Measurements from ENCODE around the gene CHDH. TPM values are rescaled to one million over a fixed set of nuclear protein-coding genes. Genes with fewer than 3 reads are reported as not detected.

The CHDH gene
- total RNA-seq (10 to 100 TPM in 2 of 10 donors, 1 to 10 TPM in 8; 1.1 to 17.5 (median 2.8) TPM), polyA plus RNA-seq (1 to 10 TPM in 1 of 2 donors, under 1 TPM in 1; 0.29 to 1.7 TPM)
- long read RNA-seq, donor 1, full-length matches to known transcripts, result 60 of 104 reads
- long read RNA-seq, donor 1, partial matches to known transcripts, result 11 of 104 reads
- long read RNA-seq, donor 1, other reads (novel, unspliced or antisense), result 33 of 104 reads
- long read RNA-seq, donor 2, full-length matches to known transcripts, result 28 of 51 reads
- long read RNA-seq, donor 2, partial matches to known transcripts, result 6 of 51 reads
- long read RNA-seq, donor 2, other reads (novel, unspliced or antisense), result 17 of 51 reads
- long read RNA-seq, donor 3, full-length matches to known transcripts, result 56 of 90 reads
- long read RNA-seq, donor 3, partial matches to known transcripts, result 14 of 90 reads
- long read RNA-seq, donor 3, other reads (novel, unspliced or antisense), result 20 of 90 reads

- Histone ChIP-seq H3K4me1 (peaks cover 0 to 18% (median 9%) of the 10 kb centered on the region in 9 donors), H3K27me3 (peaks cover 0 to 50% (median 31%) of the 10 kb centered on the region in 7 donors), H3K27ac (peak within 1 kb of the TSS in 9 of 10 donors; percentile 12 to 80 (median 26)), H3K36me3 (no peaks in the 10 kb centered on the region), H3K4me3 (peak within 1 kb of the TSS; percentile 22 to 73 (median 62)), H3K9me3 (no peaks in the 10 kb centered on the region)
- intact Hi-C loops (cut with DNase I), result no loop called here
- WGBS, 2 donors, result 2 to 3% methylated on average over 91 of the region's 91 CpGs
- peak; percentile 43 to 85 (median 62) for ATAC-seq
- TF ChIP-seq, protein P1, sequence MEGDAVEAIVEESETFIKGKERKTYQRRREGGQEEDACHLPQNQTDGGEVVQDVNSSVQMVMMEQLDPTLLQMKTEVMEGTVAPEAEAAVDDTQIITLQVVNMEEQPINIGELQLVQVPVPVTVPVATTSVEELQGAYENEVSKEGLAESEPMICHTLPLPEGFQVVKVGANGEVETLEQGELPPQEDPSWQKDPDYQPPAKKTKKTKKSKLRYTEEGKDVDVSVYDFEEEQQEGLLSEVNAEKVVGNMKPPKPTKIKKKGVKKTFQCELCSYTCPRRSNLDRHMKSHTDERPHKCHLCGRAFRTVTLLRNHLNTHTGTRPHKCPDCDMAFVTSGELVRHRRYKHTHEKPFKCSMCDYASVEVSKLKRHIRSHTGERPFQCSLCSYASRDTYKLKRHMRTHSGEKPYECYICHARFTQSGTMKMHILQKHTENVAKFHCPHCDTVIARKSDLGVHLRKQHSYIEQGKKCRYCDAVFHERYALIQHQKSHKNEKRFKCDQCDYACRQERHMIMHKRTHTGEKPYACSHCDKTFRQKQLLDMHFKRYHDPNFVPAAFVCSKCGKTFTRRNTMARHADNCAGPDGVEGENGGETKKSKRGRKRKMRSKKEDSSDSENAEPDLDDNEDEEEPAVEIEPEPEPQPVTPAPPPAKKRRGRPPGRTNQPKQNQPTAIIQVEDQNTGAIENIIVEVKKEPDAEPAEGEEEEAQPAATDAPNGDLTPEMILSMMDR (IDR thresholded peaks at IDR 0.05), result no peak
- DNase-seq, result peak; percentile 17 to 65
Measured at GRCh38 chr3:53846134-53846850, at the start of gene CHDH, which contains the start of gene IL17RB. Gene CHDH (minus strand): TSS chr3:53846419. CDS start chr3:53824008, 22,411 bp downstream. Gene IL17RB (plus strand): TSS chr3:53846568. CDS start chr3:53846589, 21 bp downstream.

DNA sequence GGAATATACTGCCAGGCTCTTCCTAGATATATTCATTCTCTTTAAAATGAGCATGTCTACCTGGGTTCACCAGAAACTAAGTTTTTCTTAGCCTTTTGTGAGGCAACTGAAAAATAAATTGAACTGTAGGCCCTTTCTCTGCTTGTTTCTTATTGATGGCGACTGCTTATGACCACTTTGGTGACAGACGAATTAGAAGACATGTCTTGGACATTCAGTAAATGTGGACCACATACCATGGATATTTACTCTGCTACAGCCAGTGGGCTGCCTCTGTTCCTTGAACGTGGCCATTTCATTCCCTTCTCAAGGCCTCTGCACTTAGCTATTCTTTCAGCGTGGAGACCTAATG, 46.0 kb upstream of the CHDH start:
- intact Hi-C loops (cut with DNase I), result loop anchor here in 2 of 10 donors (5.0 to 10.0 kb wide), 2 partner anchors 545 to 597 kb away; partner anchors contain the start of gene DCP1A (in 1 of the 2)
- 35 to 43% methylated on average over 4 of the region's 4 CpGs for WGBS, 2 donors
- peaks cover 0 to 13% (median 0%) of the 10 kb centered on the region in 9 donors for H3K36me3 ChIP-seq

GRCh38 chr3:53891497-53892285, 45.5 kb upstream of the CHDH start, which contains the start of gene SELENOK:
Gene SELENOK (minus strand): TSS chr3:53891859.
- Histone ChIP-seq H3K27me3 (peaks cover 0 to 30% (median 0%) of the 10 kb centered on the region in 7 donors), H3K4me3 (peak within 1 kb of the TSS; percentile 76 to 97 (median 82)), H3K4me1 (peaks cover 0 to 40% (median 33%) of the 10 kb centered on the region in 9 donors), H3K27ac (peak within 1 kb of the TSS; percentile 62 to 97 (median 92)), H3K36me3 (peaks cover 0 to 19% (median 3%) of the 10 kb centered on the region in 9 donors), H3K9me3 (no peaks in the 10 kb centered on the region)
- DNase-seq (peak; percentile 97 to 99), ATAC-seq (peak; percentile 98 to 99 (median 99))
- TF ChIP-seq, protein P1 (IDR thresholded peaks at IDR 0.05), result peak in 1 of 9 donors; percentile 18
- intact Hi-C loops (cut with DNase I), result loop anchor here in 2 of 10 donors (5.0 to 10.0 kb wide), 2 partner anchors 544 to 597 kb away; partner anchors contain the start of gene DCP1A (in 1 of the 2)
- 0 to 1% methylated on average over 73 of the region's 73 CpGs for WGBS, 2 donors

More for the DNA sequence above, 46.0 kb upstream of the CHDH start:
- Histone ChIP-seq H3K27ac (peak overlapping the region; percentile 62 to 97 (median 92)), H3K27me3 (peaks cover 0 to 36% (median 3%) of the 10 kb centered on the region in 7 donors), H3K9me3 (no peaks in the 10 kb centered on the region), H3K4me3 (peak overlapping the region; percentile 26 to 97 (median 82)), H3K4me1 (peaks cover 0 to 40% (median 33%) of the 10 kb centered on the region in 9 donors)
- TF ChIP-seq, protein P1 (IDR thresholded peaks at IDR 0.05), result no peak
- peak in 1 of 8 donors; percentile 0 for ATAC-seq
- DNase-seq, result no peak
